ENCODE measurements around the gene SIX3. TPM values are rescaled to one million over a fixed set of nuclear protein-coding genes. Genes with fewer than 3 reads are reported as not detected.

SIX3 gene
- polyA plus RNA-seq, 1 of the 3 experiments (the other 2 are of a cell fraction), result 0.58 TPM

DNA sequence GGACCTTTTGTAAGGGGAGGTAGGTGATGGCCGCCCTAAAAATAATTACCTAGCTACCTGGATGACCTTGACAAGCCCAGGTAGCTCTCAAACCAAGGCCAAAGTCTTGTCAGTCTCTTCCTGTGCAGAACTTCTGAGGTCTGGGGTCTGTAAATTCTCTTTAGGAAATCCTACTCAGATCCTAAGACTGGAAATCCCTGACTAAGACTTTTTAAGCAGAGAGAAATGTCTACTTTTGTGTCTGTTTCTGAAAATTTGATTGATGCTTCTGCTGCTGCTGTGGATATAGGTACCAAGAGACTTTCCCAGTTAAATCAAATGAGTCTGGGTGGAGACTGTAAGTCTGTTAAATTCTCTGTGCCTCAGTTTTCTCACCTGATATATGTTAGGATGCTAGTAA is 36.9 kb upstream of the SIX3 start:
- Histone ChIP-seq H3K4me2 (no peak overlapping the region), H3K9me3 (no peaks in the 10 kb centered on the region), H3K9ac (no peak overlapping the region), H3K9me2 (no peaks in the 10 kb centered on the region), H3K27ac (ENCODE audit: low read depth in 2 of 2, low read length in 1 of 2) (no peak overlapping the region), H3K36me3 (replicated peaks in 1 of 2; ENCODE audit: control insufficient read depth in 1 of 2, insufficient read depth in 2 of 2, low read length in 1 of 2) (no peaks in the 10 kb centered on the region), H3F3A (replicated peaks; ENCODE audit: insufficient read depth) (no peaks in the 10 kb centered on the region), H4K20me1 (ENCODE audit: insufficient read depth) (no peaks in the 10 kb centered on the region), H3K27me3 (ENCODE audit: insufficient read depth) (peaks cover 9% of the 10 kb centered on the region; the same call in 1 of the 2 replicates), H3K4me1 (ENCODE audit: control insufficient read depth in 1 of 2, insufficient read depth in 2 of 2, low read depth in 1 of 2, low read length in 1 of 2) (peaks cover 0 to 17% of the 10 kb centered on the region in 2 experiments; a peak in 2 of 4 replicates), H3K79me2 (ENCODE audit: insufficient read depth) (no peaks in the 10 kb centered on the region), H2AFZ (ENCODE audit: low read depth) (no peak overlapping the region), H3K4me3 (ENCODE audit: low read depth in 2 of 2, low read length in 1 of 2) (no peak overlapping the region)
- 60% methylated on average over 1 of the region's 1 CpG for WGBS (ENCODE audit: low lambda C conversion rate)
- POLR2A ChIA-PET, result interaction anchor here (1.2 kb wide), 1 partner anchor 9 kb away, joined by 3 read pairs; no protein-coding TSS in a partner anchor
- CTCF ChIA-PET, result interaction anchor here (1.2 to 2.4 kb wide), 3 partner anchors 10 to 425 kb away, joined by 3 to 8 read pairs (median 6); no protein-coding TSS in a partner anchor
- TF ChIP-seq MXI1 (IDR thresholded peaks at IDR 0.05; ENCODE audit: low read depth, low read length) (no peak), SIN3A (IDR thresholded peaks at IDR 0.05; ENCODE audit: borderline replicate concordance, low read depth, low read length) (no peak), NFIC (IDR thresholded peaks at IDR 0.05; ENCODE audit: borderline replicate concordance) (no peak), SMC3 (IDR thresholded peaks at IDR 0.05; ENCODE audit: low read depth, low read length) (no peak), GATA2 (CRISPR knock-in tag; IDR thresholded peaks at IDR 0.05) (no peak), FOXJ3 (CRISPR knock-in tag; IDR thresholded peaks at IDR 0.05) (no peak), TAF1 (IDR thresholded peaks at IDR 0.05; ENCODE audit: borderline replicate concordance, low read depth, low read length) (no peak), TCF12 (IDR thresholded peaks at IDR 0.05) (no peak), ELF1 (IDR thresholded peaks at IDR 0.05) (no peak), RXRA (IDR thresholded peaks at IDR 0.05; ENCODE audit: borderline replicate concordance, low read depth) (no peak), NRF1 (IDR thresholded peaks at IDR 0.05; ENCODE audit: low read depth, low read length) (no peak), TEAD4 (IDR thresholded peaks at IDR 0.05; ENCODE audit: borderline replicate concordance, insufficient read depth) (no peak), FOXM1 (IDR thresholded peaks at IDR 0.05; ENCODE audit: low read depth) (no peak), POLR2AphosphoS5 (IDR thresholded peaks at IDR 0.05; ENCODE audit: low read depth, low read length) (no peak), FOSL2 (IDR thresholded peaks at IDR 0.05; ENCODE audit: borderline replicate concordance, low read depth) (no peak)
- TF ChIP-seq, protein P1, sequence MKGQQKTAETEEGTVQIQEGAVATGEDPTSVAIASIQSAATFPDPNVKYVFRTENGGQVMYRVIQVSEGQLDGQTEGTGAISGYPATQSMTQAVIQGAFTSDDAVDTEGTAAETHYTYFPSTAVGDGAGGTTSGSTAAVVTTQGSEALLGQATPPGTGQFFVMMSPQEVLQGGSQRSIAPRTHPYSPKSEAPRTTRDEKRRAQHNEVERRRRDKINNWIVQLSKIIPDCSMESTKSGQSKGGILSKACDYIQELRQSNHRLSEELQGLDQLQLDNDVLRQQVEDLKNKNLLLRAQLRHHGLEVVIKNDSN (IDR thresholded peaks at IDR 0.05; ENCODE audit: borderline replicate concordance, low read depth), result no peak
- TF ChIP-seq, protein P2, sequence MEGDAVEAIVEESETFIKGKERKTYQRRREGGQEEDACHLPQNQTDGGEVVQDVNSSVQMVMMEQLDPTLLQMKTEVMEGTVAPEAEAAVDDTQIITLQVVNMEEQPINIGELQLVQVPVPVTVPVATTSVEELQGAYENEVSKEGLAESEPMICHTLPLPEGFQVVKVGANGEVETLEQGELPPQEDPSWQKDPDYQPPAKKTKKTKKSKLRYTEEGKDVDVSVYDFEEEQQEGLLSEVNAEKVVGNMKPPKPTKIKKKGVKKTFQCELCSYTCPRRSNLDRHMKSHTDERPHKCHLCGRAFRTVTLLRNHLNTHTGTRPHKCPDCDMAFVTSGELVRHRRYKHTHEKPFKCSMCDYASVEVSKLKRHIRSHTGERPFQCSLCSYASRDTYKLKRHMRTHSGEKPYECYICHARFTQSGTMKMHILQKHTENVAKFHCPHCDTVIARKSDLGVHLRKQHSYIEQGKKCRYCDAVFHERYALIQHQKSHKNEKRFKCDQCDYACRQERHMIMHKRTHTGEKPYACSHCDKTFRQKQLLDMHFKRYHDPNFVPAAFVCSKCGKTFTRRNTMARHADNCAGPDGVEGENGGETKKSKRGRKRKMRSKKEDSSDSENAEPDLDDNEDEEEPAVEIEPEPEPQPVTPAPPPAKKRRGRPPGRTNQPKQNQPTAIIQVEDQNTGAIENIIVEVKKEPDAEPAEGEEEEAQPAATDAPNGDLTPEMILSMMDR (IDR thresholded peaks at IDR 0.05), result no peak
- TF ChIP-seq, protein P3, sequence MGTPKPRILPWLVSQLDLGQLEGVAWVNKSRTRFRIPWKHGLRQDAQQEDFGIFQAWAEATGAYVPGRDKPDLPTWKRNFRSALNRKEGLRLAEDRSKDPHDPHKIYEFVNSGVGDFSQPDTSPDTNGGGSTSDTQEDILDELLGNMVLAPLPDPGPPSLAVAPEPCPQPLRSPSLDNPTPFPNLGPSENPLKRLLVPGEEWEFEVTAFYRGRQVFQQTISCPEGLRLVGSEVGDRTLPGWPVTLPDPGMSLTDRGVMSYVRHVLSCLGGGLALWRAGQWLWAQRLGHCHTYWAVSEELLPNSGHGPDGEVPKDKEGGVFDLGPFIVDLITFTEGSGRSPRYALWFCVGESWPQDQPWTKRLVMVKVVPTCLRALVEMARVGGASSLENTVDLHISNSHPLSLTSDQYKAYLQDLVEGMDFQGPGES (IDR thresholded peaks at IDR 0.05; ENCODE audit: low read depth, low read length), result no peak
- DNase-seq, result no peak
